ENCODE results near the gene ABCD4.

Gene ABCD4

GRCh38 chr14:74302634-74303569 is at the start of gene ABCD4:
Gene ABCD4 (minus strand): TSS chr14:74302934. CDS start chr14:74302912, 22 bp downstream.
- peak; percentile 87 for DNase-seq (ENCODE audit: low spot score)
- H3K27ac ChIP-seq = peak within 1 kb of the TSS; percentile 88
- ChIA-PET CTCF (interaction anchor here (0.6 to 1.0 kb wide), 5 partner anchors 13 to 360 kb away, joined by 3 read pairs; no protein-coding TSS in a partner anchor), POLR2A (ENCODE audit: low non-redundant PET) (interaction anchor here (0.6 to 1.0 kb wide), 2 partner anchors 123 to 144 kb away, joined by 3 read pairs; no protein-coding TSS in a partner anchor)
- peak; percentile 79 for TF ChIP-seq CTCF (conservative IDR thresholded peaks at IDR 0.05; ENCODE audit: low read depth)

- CTCF ChIA-PET = interaction anchor here (0.6 to 0.7 kb wide), 2 partner anchors 9 to 15 kb away, joined by 3 to 4 read pairs; no protein-coding TSS in a partner anchor
These were observed 48.2 kb upstream of the ABCD4 start for GRCh38 chr14:74350928-74351323.

GRCh38 chr14:74350211-74350927 is 47.6 kb upstream of the ABCD4 start:
- no peak for DNase-seq (ENCODE audit: low spot score)
- H3K27ac ChIP-seq = no peak overlapping the region
- POLR2A ChIA-PET (ENCODE audit: low non-redundant PET) = no interaction called here

More at GRCh38 chr14:74350928-74351323, 48.2 kb upstream of the ABCD4 start:
- POLR2A ChIA-PET (ENCODE audit: low non-redundant PET) = no interaction called here
- no peak for DNase-seq (ENCODE audit: low spot score)
- no peak overlapping the region for H3K27ac ChIP-seq
- no peak for TF ChIP-seq CTCF (conservative IDR thresholded peaks at IDR 0.05; ENCODE audit: low read depth)

GRCh38 chr14:74349757-74350156 is 47.0 kb upstream of the ABCD4 start:
- H3K27ac ChIP-seq = no peak overlapping the region
- TF ChIP-seq CTCF (conservative IDR thresholded peaks at IDR 0.05; ENCODE audit: low read depth) = no peak
- CTCF ChIA-PET = no interaction called here
- POLR2A ChIA-PET (ENCODE audit: low non-redundant PET) = no interaction called here
- DNase-seq (ENCODE audit: low spot score) = no peak

More at GRCh38 chr14:74350211-74350927, 47.6 kb upstream of the ABCD4 start:
- no peak for TF ChIP-seq CTCF (conservative IDR thresholded peaks at IDR 0.05; ENCODE audit: low read depth)
- CTCF ChIA-PET = interaction anchor here (0.7 kb wide), 1 partner anchor 16 kb away, joined by 3 read pairs; no protein-coding TSS in a partner anchor

- CTCF ChIA-PET = no interaction called here
- POLR2A ChIA-PET (ENCODE audit: low non-redundant PET) = no interaction called here
- no peak for DNase-seq (ENCODE audit: low spot score)
- TF ChIP-seq CTCF (conservative IDR thresholded peaks at IDR 0.05; ENCODE audit: low read depth) = no peak
- H3K27ac ChIP-seq = no peak overlapping the region
These were observed 46.2 kb upstream of the ABCD4 start for GRCh38 chr14:74348735-74349463.

Data from RWPE1 (cell line).